GM21390 (cell line): Measurements from ENCODE around the gene METRN.

Experiments
- ATAC-seq: cut with Tn5 transposase; IDR thresholded peaks from one replicate; pipeline ENCODE4 v1.9.1; 2021; ENCODE audit not compliant: unreplicated experiment

The METRN gene

GRCh38 chr16:677316-678190 lies 37.4 kb upstream of the METRN start:
- ATAC-seq: no peak

GRCh38 chr16:678209-678857 lies 36.6 kb upstream of the METRN start:
- ATAC-seq: no peak

GRCh38 chr16:678858-679813 lies 35.8 kb upstream of the METRN start:
- ATAC-seq: no peak

GRCh38 chr16:679814-680624 lies 34.9 kb upstream of the METRN start, which contains the start of gene STUB1:
Gene STUB1, plus strand, starts transcription at chr16:680410. Its CDS starts 116 bp downstream, at chr16:680526.
- peak; percentile 37 for ATAC-seq

- ATAC-seq: no peak
Observed at GRCh38 chr16:680625-680945, 34.3 kb upstream of the METRN start.

- ATAC-seq: no peak
Observed at GRCh38 chr16:680967-681745, 33.8 kb upstream of the METRN start.

- no peak for ATAC-seq
Observed at GRCh38 chr16:681746-682427, 33.0 kb upstream of the METRN start.

GRCh38 chr16:682493-683395 lies 32.2 kb upstream of the METRN start:
- ATAC-seq: no peak

- ATAC-seq: no peak
Observed at GRCh38 chr16:683396-684070, 31.4 kb upstream of the METRN start.

- ATAC-seq: peak; percentile 72
Observed at GRCh38 chr16:684071-684794, 30.7 kb upstream of the METRN start, which contains the start of gene JMJD8. Gene JMJD8, minus strand, starts transcription at chr16:684334. Its CDS starts 15 bp downstream, at chr16:684319.

- no peak for ATAC-seq
Observed at GRCh38 chr16:684961-685696, 29.8 kb upstream of the METRN start.

- no peak for ATAC-seq
Observed at GRCh38 chr16:685967-686366, 29.0 kb upstream of the METRN start.

GRCh38 chr16:686459-687260 lies 28.3 kb upstream of the METRN start:
- ATAC-seq: no peak

GRCh38 chr16:687499-687898 lies 27.4 kb upstream of the METRN start:
- no peak for ATAC-seq

GRCh38 chr16:689175-689897 lies 25.6 kb upstream of the METRN start:
- ATAC-seq: no peak
